ENCODE data around the gene EIF4E2. TPM values are rescaled to one million over a fixed set of nuclear protein-coding genes. Genes with fewer than 3 reads are reported as not detected.
A peak's percentile ranks its signal among the peaks of the same experiment; 100 is the strongest.

Gene EIF4E2
- total RNA-seq, 2 experiments from 2014 or later = 45.9 to 46.0 TPM

DNA sequence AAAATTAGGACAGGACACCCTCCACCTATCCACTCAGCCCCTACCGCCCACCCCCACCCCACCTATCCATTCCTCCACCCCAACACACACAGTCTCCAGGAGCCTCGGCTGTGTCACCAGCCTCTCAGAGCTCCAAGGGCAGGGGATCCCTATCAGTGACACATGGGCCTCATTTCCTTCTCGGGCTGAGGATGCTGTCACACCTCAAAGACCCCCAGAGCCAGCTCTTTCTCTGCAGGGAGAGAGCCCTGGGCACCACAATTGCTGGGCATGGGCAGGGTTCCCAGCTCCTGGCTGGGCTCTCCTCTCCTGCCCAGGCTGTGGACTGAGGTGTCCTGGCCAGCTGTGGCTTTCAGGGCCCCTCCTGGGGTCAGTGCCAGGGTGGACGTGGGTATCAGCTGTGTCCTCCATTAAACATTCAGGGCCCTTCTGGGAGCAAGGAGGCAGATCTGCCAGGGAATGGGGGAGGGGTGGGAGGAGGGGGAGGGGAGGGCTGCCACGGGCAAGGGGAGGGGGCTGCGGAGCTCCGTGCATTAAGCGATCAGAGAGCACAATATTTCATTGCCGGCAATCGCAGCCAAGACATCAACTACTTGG is 48.6 kb upstream of the EIF4E2 start:
- DNase-seq (no peak), ATAC-seq (ENCODE audit: poor library complexity) (no peak)
- no peaks in the 10 kb centered on the region for H3K36me3 ChIP-seq (ENCODE audit: insufficient read depth, low read length)
- H3K27me3 Mint-ChIP-seq = peaks cover 66% of the 10 kb centered on the region
- H3K4me3 Mint-ChIP-seq = no peak overlapping the region
- intact Hi-C loops (cut with DNase I, micrococcal nuclease) = no loop called here
- H3K9me3 ChIP-seq (ENCODE audit: control insufficient read depth in 1 of 2, insufficient read depth in 1 of 2, low read length in 2 of 2) = peaks cover 0 to 4% of the 10 kb centered on the region in 2 experiments
- H3K27ac Mint-ChIP-seq = no peak overlapping the region
- POLR2A ChIA-PET = no interaction called here
- no peaks in the 10 kb centered on the region for H3K36me3 Mint-ChIP-seq (ENCODE audit: low read depth)
- no peak overlapping the region for H3K27ac ChIP-seq (ENCODE audit: low read depth in 1 of 2, low read length in 2 of 2)
- H3K27me3 ChIP-seq (ENCODE audit: control insufficient read depth in 1 of 2, insufficient read depth in 2 of 2, low read length in 2 of 2) = peaks cover 28 to 46% of the 10 kb centered on the region in 2 experiments
- no peaks in the 10 kb centered on the region for H3K9me3 Mint-ChIP-seq
- no peak overlapping the region for H3K4me3 ChIP-seq (ENCODE audit: low read length)
- H3K4me1 Mint-ChIP-seq (ENCODE audit: low read depth) = peaks cover 13% of the 10 kb centered on the region
- H3K4me1 ChIP-seq (ENCODE audit: insufficient read depth, low read length) = peaks cover 12% of the 10 kb centered on the region
- TF ChIP-seq CTCF (IDR thresholded peaks at IDR 0.05) = no peak
- CTCF ChIA-PET = no interaction called here

- H3K27me3 ChIP-seq (ENCODE audit: control insufficient read depth in 1 of 2, insufficient read depth in 2 of 2, low read length in 2 of 2) = peaks cover 28 to 46% of the 10 kb centered on the region in 2 experiments
- no peak for TF ChIP-seq CTCF (IDR thresholded peaks at IDR 0.05)
- intact Hi-C loops (cut with DNase I, micrococcal nuclease) = no loop called here
- peak in 5 of 14 experiments; percentile 14 to 70 (median 45) for DNase-seq
- POLR2A ChIA-PET = no interaction called here
- ATAC-seq (ENCODE audit: poor library complexity) = peak; percentile 77
- no peak overlapping the region for H3K27ac ChIP-seq (ENCODE audit: low read depth in 1 of 2, low read length in 2 of 2)
- Mint-ChIP-seq H3K27ac (peak overlapping the region; percentile 76), H3K4me1 (ENCODE audit: low read depth) (peaks cover 13% of the 10 kb centered on the region), H3K4me3 (peak overlapping the region; percentile 93), H3K27me3 (peaks cover 72% of the 10 kb centered on the region), H3K36me3 (ENCODE audit: low read depth) (no peaks in the 10 kb centered on the region), H3K9me3 (no peaks in the 10 kb centered on the region)
- no peaks in the 10 kb centered on the region for H3K36me3 ChIP-seq (ENCODE audit: insufficient read depth, low read length)
- peaks cover 12% of the 10 kb centered on the region for H3K4me1 ChIP-seq (ENCODE audit: insufficient read depth, low read length)
- no peak overlapping the region for H3K4me3 ChIP-seq (ENCODE audit: low read length)
- peaks cover 0 to 4% of the 10 kb centered on the region in 2 experiments for H3K9me3 ChIP-seq (ENCODE audit: control insufficient read depth in 1 of 2, insufficient read depth in 1 of 2, low read length in 2 of 2)
- CTCF ChIA-PET = no interaction called here
Observed at GRCh38 chr2:232502511-232502910, 48.0 kb upstream of the EIF4E2 start.

- Histone ChIP-seq H3K4me3 (ENCODE audit: low read length) (peak overlapping the region; percentile 20), H3K4me1 (ENCODE audit: insufficient read depth, low read length) (peaks cover 12% of the 10 kb centered on the region), H3K9me3 (ENCODE audit: control insufficient read depth in 1 of 2, insufficient read depth in 1 of 2, low read length in 2 of 2) (peaks cover 0 to 4% of the 10 kb centered on the region in 2 experiments), H3K27me3 (ENCODE audit: control insufficient read depth in 1 of 2, insufficient read depth in 2 of 2, low read length in 2 of 2) (peaks cover 28 to 46% of the 10 kb centered on the region in 2 experiments), H3K27ac (ENCODE audit: low read depth in 1 of 2, low read length in 2 of 2) (no peak overlapping the region), H3K36me3 (ENCODE audit: insufficient read depth, low read length) (no peaks in the 10 kb centered on the region)
- ATAC-seq (ENCODE audit: poor library complexity) (peak; percentile 68), DNase-seq (peak in 7 of 14 experiments; percentile 14 to 73 (median 55))
- Mint-ChIP-seq H3K9me3 (no peaks in the 10 kb centered on the region), H3K27me3 (peaks cover 72% of the 10 kb centered on the region), H3K36me3 (ENCODE audit: low read depth) (no peaks in the 10 kb centered on the region), H3K27ac (peak overlapping the region; percentile 76), H3K4me3 (peak overlapping the region; percentile 45), H3K4me1 (ENCODE audit: low read depth) (peaks cover 13% of the 10 kb centered on the region)
- CTCF ChIA-PET = no interaction called here
- POLR2A ChIA-PET = no interaction called here
- no peak for TF ChIP-seq CTCF (IDR thresholded peaks at IDR 0.05)
- intact Hi-C loops (cut with DNase I, micrococcal nuclease) = no loop called here
Observed at GRCh38 chr2:232502911-232503808, 47.3 kb upstream of the EIF4E2 start.
